Vein endothelial cell (primary cell): ENCODE measurements around the gene SETD3. TPM values are rescaled to one million over a fixed set of nuclear protein-coding genes. Genes with fewer than 3 reads are reported as not detected.

Source experiments
- small RNA-seq: library from RNA; depleted of rRNA; stranded (forward); fragments of <200 nt; gene quantifications from one replicate; pipeline ENCODE3, GENCODE V24; 2012
- total RNA-seq: library from RNA; depleted of rRNA; stranded (reverse); fragments of >200 nt; gene quantifications from 2 replicates; pipeline ENCODE4 v1.2.3, GENCODE V29; 2012

Gene SETD3
- 71.2 and 75.1 TPM in 2 replicates for total RNA-seq

DNA sequence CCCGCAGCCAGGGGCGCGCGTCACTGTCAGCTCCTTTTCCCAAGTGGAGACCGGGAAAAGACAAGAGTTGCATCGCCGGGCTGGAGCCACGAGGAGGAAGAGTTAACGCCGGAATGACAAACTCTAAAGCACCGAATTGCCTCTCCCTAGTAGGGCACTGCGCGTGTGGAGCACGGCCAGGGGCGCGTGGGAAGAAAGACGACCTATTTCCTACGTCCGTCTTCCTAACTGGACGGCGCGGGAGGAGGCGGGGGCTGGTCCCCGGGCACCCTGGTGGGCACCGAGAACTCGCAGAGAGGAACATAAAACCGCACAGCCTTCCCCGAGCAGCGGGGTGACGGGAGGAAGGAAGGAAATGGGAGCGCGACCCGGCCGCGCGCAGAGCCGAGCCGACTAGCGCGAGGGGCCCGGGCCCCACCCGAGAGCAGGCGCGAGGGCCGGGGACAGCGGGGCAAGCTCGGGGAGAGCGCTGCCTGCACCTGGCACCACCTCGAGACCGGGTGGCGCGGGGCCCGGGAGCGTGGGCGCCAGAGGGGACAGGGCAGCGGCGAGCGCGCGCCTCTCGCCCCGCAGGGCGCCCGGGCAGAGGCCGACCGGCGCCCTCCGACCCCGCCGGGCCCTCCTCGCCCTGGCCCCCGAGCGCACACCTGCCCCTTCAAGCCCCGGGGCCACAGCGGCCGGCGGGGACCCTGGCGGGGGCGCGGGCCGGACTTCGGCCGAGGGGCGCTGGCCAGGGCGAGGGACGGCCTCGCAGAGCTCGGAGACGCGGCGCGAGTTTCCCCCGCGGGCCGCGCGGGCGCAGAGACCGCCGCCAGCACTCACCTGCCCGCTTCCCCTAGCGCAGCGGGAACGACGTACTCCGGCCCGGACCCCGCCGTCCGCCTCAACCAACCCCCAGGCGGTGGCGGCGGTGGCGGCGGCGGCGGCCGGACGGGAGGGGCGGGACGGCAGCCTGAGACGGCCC is at the start of gene SETD3:
TSS of gene SETD3 (minus strand) at position 954 of the 964 bp plus-strand sequence. CDS start 15,054 bp downstream, outside the sequence.

DNA sequence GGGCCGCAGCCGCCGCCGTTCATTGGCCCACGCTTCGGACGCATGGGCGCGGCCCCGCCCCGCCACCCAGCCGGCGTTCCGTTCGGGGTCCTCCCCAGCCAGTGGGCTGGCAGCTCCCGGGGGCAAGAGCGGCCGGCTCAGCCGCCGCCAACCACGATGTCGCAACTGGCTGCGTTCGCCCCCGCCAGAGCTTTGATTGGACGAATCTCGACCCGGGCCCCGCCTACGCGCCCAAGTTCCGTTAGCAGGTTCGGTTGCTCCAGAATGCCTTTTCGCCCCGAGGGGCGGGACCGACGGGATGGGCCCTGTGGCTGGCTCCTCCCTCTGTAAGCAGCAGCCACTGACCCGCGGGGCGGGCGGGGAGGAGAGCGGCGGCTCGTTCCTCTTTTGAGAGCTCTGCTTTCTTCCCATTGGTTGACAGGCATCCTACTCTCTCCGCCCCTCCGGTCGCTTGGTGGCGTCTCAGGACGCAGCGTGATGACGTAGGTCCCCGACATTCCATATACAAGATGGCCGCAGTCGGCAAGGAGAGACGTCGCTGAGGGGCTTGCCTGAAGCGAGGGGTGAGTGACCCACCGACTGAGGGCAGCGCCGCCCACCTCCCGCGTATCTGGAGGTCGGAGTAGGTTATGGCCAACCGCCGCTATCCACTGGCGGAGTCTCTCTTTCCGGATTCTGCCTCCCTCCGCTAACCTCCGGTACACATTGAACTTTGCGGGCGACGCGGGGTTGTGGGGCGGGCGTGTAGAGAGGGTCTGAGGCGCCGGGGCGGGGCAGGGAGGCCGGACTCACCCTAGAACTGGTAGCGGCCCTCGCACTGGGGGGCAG is 472 bp upstream of the SETD3 start, which contains the start of gene CCNK:
TSS of gene CCNK (plus strand) at position 493 of the 828 bp plus-strand sequence. CDS start 11,269 bp downstream, outside the sequence.

Small RNAs within 50 kb of the gene (small RNA-seq; reads per million reads assigned to genes)
- not detected for gene RNU6-91P

Other genes starting within 250 kb of the SETD3 start
- gene BCL11B, start 208.7 kb downstream of the SETD3 start, total RNA-seq: 0.19 and 0.33 TPM in 2 replicates
- 38.5 and 39.8 TPM in 2 replicates for gene CCNK, start 550 bp upstream of the SETD3 start, total RNA-seq
- 24.6 and 36.3 TPM in 2 replicates for gene CCDC85C, start 123.3 kb upstream of the SETD3 start, total RNA-seq
- gene HHIPL1, start 164.3 kb upstream of the SETD3 start, total RNA-seq: 2.9 and 3.3 TPM in 2 replicates
- 0.19 TPM in 1 of 2 replicates, not detected in the other for gene CYP46A1, start 203.4 kb upstream of the SETD3 start, total RNA-seq